ENCODE results near the gene UBR2. TPM values are rescaled to one million over a fixed set of nuclear protein-coding genes. Genes with fewer than 3 reads are reported as not detected.
"Not testable (repeated sequence)": the region's sequence is repeated elsewhere in the genome, so short reads cannot be mapped to it uniquely, and the experiment has no call there.

Gene UBR2
- total RNA-seq, 1 experiment from 2014 or later, result 14.9 TPM

- peak; percentile 81 for DNase-seq (ENCODE audit: low spot score)
These were observed 162.8 kb downstream of the UBR2 start for GRCh38 chr6:42726485-42727086.

- no peak for DNase-seq (ENCODE audit: low spot score)
These were observed 163.3 kb downstream of the UBR2 start for GRCh38 chr6:42727087-42727611.

GRCh38 chr6:42727627-42728026 is 163.8 kb downstream of the UBR2 start:
- no peak for DNase-seq (ENCODE audit: low spot score)

- DNase-seq (ENCODE audit: low spot score), result no peak
These were observed 165.9 kb downstream of the UBR2 start for GRCh38 chr6:42729731-42730130.

GRCh38 chr6:42733867-42734481 is 170.1 kb downstream of the UBR2 start:
- not testable (repeated sequence) for DNase-seq (ENCODE audit: low spot score)

- no peak for DNase-seq (ENCODE audit: low spot score)
These were observed 172.1 kb downstream of the UBR2 start for GRCh38 chr6:42735976-42736375.

GRCh38 chr6:42740725-42741124 is 176.9 kb downstream of the UBR2 start:
- DNase-seq (ENCODE audit: low spot score), result no peak

- no peak for DNase-seq (ENCODE audit: low spot score)
These were observed 178.5 kb downstream of the UBR2 start for GRCh38 chr6:42742116-42742894.

Other genes starting within 250 kb of the UBR2 start
- 4.3 and 5.2 TPM in 2 replicates for gene TRERF1, start 112.1 kb upstream of the UBR2 start, total RNA-seq (2014; rRNA removed; shearing (Covaris generic))
- gene PRPH2, start 158.6 kb downstream of the UBR2 start, total RNA-seq (2014; rRNA removed; shearing (Covaris generic)), result not detected in 2 replicates
- 49.7 and 66.4 TPM in 2 replicates for gene TBCC, start 182.1 kb downstream of the UBR2 start, total RNA-seq (2014; rRNA removed; shearing (Covaris generic))
- 2.3 and 3.4 TPM in 2 replicates for gene BICRAL, start 218.0 kb downstream of the UBR2 start, total RNA-seq (2014; rRNA removed; shearing (Covaris generic))